Psoas muscle (tissue), 8 donors: ENCODE results near the gene NBL1. TPM values are rescaled to one million over a fixed set of nuclear protein-coding genes. Genes with fewer than 3 reads are reported as not detected.

Source experiments
- ATAC-seq, 4 donors: fragments of 200-7000 bp; cut with Tn5 transposase; one replicate each; pipeline ENCODE4 v1.9.1; 2020; ENCODE audit warnings: moderate library complexity in 3 of 4, mild to moderate bottlenecking in 2 of 4
- DNase-seq, 2 donors: peaks; one replicate each; pipeline ENCODE4 v3.0.0-alpha.2; 2020
- H3K27ac ChIP-seq: fragments of 200-600 bp; one replicate; pipeline ENCODE4 v1.8.0; 2022
- H3K27me3 ChIP-seq, 3 donors: fragments of 200-600 bp in 1 of 3; one replicate each; pipeline versions ENCODE4 v1.6.1 to v1.8.0; 2013 to 2022; ENCODE audit warnings: low read length in 2 of 3, mild to moderate bottlenecking in 2 of 3, moderate library complexity in 1 of 3; ENCODE audit not compliant: insufficient read depth in 3 of 3
- H3K36me3 ChIP-seq, 2 donors: fragments of 200-600 bp in 1 of 2; one replicate each; pipeline versions ENCODE4 v1.6.1 to v1.8.0; 2013 to 2022; ENCODE audit warnings: low read depth in 1 of 2, mild to moderate bottlenecking in 1 of 2, moderate library complexity in 1 of 2; ENCODE audit not compliant: insufficient read depth in 1 of 2
- H3K4me1 ChIP-seq: fragments of 200-600 bp; one replicate; pipeline ENCODE4 v1.8.0; 2022
- H3K4me3 ChIP-seq: fragments of 200-600 bp; one replicate; pipeline ENCODE4 v1.8.0; 2022; ENCODE audit warnings: mild to moderate bottlenecking
- H3K9me3 ChIP-seq: fragments of 200-600 bp; one replicate; pipeline ENCODE4 v1.8.0; 2022
- WGBS, 3 donors: extraction: QIAGEN DNeasy Blood & Tissue Kit; methylation state at CpG; one replicate each; pipeline versions ENCODE4 v1.1.6 to v1.1.7; 2013; 5-methylcytosine and 5-hydroxymethylcytosine counted together
- intact Hi-C, 2 donors: fragments of 100-400 bp; cut with DNase I; formaldehyde crosslinking; loops; one replicate each; pipeline versions ENCODE4 v1.11.0 to v1.14.2; 2022
- polyA plus RNA-seq, 3 donors: library from polyadenylated mRNA; stranded (reverse); fragments of 200-250 nt; gene quantifications; one replicate each; pipeline ENCODE4 v1.2.3, GENCODE V29; 2013
- total RNA-seq, 4 donors: library from RNA; stranded (reverse); fragmentation: NEBNext Ultra II Directional in 2 of 4; extraction: Animal tissue kit (Norgen Biotek cat#: 25700) in 2 of 4; gene quantifications; one replicate each; pipeline versions ENCODE4 v1.2.1 to v1.2.4, GENCODE V29; 2021 to 2023
- TF ChIP-seq, protein P1 (sequence below): fragments of 200-600 bp; IDR thresholded peaks from one replicate; pipeline ENCODE4 v1.8.0; 2022; ENCODE audit warnings: antibody characterized with exemption
- donor health status: healthy with polysubstance abuse.
- donor health status: DM: no; HTN: no; CAD: no; lungs with moderate emphysema.
- donor health status: Bipolar disorder and iron deficiency.
- donor health status: healthy.
- donor health status: DM: yes; HTN: yes; CAD: no.
- donor health status: DM: no; HTN: no; CAD: no.
- donor health status: DM: no; HTN: no; CAD: no.
- donor health status: DM: yes; HTN: yes; CAD: no.

The NBL1 gene
- total and polyA plus RNA-seq, 7 donors, result 11.8 to 22.8 (median 13.0) TPM

DNA sequence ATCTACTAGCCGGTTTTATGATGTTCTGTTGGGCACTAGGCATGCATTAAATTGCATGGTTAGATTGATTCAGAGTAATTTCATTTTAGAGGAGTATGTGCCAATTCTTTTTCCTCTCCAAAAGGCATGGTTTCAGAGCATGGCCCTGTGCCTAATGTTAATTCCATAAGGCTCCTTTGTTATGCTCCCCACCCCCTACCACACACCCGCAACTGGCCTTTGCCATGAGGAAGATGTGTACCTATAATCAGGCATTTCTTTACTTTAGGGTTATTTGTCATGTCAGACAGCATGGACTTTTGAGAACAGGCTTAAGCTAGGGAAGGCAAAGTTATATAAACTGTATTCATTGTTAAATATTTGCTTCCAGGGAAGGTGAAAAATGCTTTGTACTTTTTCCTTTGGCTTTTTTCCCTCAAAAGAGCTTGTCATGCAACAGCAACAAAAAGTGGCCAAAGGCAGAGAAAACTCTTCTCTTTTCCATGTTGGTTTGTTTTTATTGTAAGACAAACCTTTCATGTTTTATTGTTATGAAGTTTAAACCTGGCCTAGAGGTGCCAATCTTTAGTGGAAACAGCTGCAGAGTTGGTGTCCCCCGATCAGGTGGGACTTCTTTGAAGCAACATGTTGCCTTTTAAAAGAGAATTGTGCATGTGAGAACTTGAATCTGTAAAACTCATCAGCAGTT, 24.3 kb upstream of the NBL1 start:
- no peaks in the 10 kb centered on the region for H3K9me3 ChIP-seq
- DNase-seq (no peak), ATAC-seq (no peak)
- peaks cover 5% of the 10 kb centered on the region for H3K4me1 ChIP-seq
- intact Hi-C loops, result no loop called here
- WGBS, 3 donors, result 49 to 55% (median 53%) methylated on average over 3 of the region's 3 CpGs
- H3K27me3 ChIP-seq, result no peaks in the 10 kb centered on the region
- peaks cover 0 to 37% of the 10 kb centered on the region in 2 donors for H3K36me3 ChIP-seq
- H3K27ac ChIP-seq, result no peak overlapping the region
- TF ChIP-seq, protein P1, sequence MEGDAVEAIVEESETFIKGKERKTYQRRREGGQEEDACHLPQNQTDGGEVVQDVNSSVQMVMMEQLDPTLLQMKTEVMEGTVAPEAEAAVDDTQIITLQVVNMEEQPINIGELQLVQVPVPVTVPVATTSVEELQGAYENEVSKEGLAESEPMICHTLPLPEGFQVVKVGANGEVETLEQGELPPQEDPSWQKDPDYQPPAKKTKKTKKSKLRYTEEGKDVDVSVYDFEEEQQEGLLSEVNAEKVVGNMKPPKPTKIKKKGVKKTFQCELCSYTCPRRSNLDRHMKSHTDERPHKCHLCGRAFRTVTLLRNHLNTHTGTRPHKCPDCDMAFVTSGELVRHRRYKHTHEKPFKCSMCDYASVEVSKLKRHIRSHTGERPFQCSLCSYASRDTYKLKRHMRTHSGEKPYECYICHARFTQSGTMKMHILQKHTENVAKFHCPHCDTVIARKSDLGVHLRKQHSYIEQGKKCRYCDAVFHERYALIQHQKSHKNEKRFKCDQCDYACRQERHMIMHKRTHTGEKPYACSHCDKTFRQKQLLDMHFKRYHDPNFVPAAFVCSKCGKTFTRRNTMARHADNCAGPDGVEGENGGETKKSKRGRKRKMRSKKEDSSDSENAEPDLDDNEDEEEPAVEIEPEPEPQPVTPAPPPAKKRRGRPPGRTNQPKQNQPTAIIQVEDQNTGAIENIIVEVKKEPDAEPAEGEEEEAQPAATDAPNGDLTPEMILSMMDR, result no peak
- no peak overlapping the region for H3K4me3 ChIP-seq

DNA sequence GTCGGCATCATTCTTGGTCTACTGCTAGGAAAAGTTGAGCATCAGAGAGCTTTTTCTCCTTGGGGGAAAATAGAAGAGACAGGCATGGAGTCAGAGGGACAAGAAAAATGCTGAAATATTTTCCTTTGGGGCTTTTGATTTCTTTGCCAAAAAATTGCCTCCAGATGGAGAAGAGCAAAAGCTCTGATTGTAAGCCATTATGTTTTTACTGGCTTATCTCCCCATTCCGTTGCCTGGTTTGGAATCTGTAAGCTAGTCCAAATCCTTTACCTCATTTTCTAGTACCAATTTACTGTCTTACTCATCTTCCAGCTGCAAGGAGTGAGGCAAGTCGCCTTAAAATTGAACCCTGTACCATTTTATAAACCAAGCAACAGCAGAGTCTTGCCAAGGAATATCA, 23.3 kb upstream of the NBL1 start:
- Histone ChIP-seq H3K4me1 (peaks cover 5% of the 10 kb centered on the region), H3K27ac (no peak overlapping the region), H3K4me3 (no peak overlapping the region), H3K9me3 (no peaks in the 10 kb centered on the region), H3K36me3 (peaks cover 4 to 44% of the 10 kb centered on the region in 2 donors), H3K27me3 (no peaks in the 10 kb centered on the region)
- intact Hi-C loops, result no loop called here
- 53 to 66% (median 58%) methylated on average over 3 of the region's 3 CpGs for WGBS, 3 donors
- TF ChIP-seq, protein P1, result no peak
- ATAC-seq, result peak in 2 of 4 donors; percentile 27 to 48
- no peak for DNase-seq

DNA sequence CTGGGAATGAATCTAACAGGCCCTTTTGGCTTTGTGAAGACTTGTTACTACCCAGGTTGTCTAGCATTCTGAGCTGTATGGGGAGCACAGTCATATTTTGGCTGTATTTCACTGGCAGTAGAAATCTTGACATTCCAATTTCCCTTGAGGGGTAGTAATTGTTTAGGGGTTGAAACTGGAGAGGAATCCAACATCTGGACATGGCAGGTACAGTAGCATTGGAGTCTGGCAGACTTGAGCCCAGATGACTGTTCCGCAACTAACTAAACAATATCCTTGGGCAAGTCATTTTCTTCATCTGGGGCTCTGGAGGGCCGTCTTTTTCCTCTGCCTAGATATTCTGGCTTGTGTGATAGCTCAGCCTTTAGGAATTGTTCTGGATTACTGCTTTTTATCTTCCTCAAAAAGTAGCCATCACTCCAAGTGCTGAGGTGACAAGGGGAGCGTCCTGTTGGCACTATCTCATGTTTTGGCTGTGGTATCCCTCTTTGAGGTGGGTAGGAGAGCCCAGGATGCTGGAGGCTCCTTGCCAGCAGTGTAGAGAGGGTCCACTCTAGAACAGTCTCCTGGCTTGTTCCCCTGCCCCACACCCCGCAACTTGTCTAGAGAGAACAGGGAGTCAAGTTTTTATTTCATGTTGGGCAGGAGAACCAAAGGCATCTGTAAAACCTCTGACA, 22.7 kb upstream of the NBL1 start:
- 90 to 94% (median 90%) methylated on average over 4 of the region's 4 CpGs for WGBS, 3 donors
- Histone ChIP-seq H3K27me3 (no peaks in the 10 kb centered on the region), H3K36me3 (peaks cover 6 to 46% of the 10 kb centered on the region in 2 donors), H3K4me3 (no peak overlapping the region), H3K9me3 (no peaks in the 10 kb centered on the region), H3K27ac (no peak overlapping the region), H3K4me1 (peaks cover 5% of the 10 kb centered on the region)
- TF ChIP-seq, protein P1, result no peak
- no peak for DNase-seq
- intact Hi-C loops, result no loop called here
- ATAC-seq, result peak in 1 of 4 donors; percentile 16

DNA sequence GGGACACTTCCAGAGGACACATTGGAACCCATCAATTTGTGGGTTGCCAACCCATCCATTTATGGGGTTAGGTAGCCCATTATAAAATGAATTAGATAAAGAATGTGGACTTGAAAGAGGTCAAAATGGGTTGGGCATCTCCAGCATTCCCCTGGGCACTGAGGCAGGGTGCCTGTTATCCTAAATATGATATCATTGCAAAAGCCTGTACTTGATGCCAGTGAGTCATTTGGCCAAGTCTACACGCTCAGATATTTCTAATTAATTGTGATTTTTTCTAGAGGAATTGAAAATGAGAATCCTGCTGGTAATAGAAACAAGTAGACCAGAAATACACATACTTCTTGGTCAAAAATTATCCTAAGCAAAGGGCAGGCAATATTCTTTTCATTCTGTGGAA, 21.9 kb upstream of the NBL1 start:
- intact Hi-C loops, result no loop called here
- TF ChIP-seq, protein P1, result no peak
- H3K9me3 ChIP-seq, result no peaks in the 10 kb centered on the region
- H3K27me3 ChIP-seq, result no peaks in the 10 kb centered on the region
- no peak for DNase-seq
- ATAC-seq, result peak in 1 of 4 donors; percentile 69
- H3K4me3 ChIP-seq, result no peak overlapping the region
- H3K4me1 ChIP-seq, result peaks cover 5% of the 10 kb centered on the region
- H3K36me3 ChIP-seq, result peaks cover 6 to 47% of the 10 kb centered on the region in 2 donors
- 38 to 63% (median 61%) methylated on average over 1 of the region's 1 CpG for WGBS, 3 donors
- no peak overlapping the region for H3K27ac ChIP-seq
